Loucy (cell line): ENCODE results near the gene APEX1.
A peak's percentile ranks its signal among the peaks of the same experiment; 100 is the strongest.

Source experiments
- H2AFZ ChIP-seq: fragments of 200-600 bp; sonication (generic); 2 replicates; pipeline ENCODE4 v1.6.0; 2016; ENCODE audit warnings: antibody characterized with exemption, mild to moderate bottlenecking, low read length, moderate library complexity
- H3F3A ChIP-seq: fragments of 200-600 bp; 2 replicates; pipeline ENCODE4 v1.6.0; 2016; ENCODE audit warnings: antibody characterized with exemption, low read depth, mild to moderate bottlenecking
- H3K27me3 ChIP-seq: fragments of 200-600 bp; sonication (generic); 2 replicates; pipeline ENCODE4 v1.6.1; 2014; ENCODE audit warnings: low read length, mild to moderate bottlenecking; ENCODE audit not compliant: insufficient read depth, poor library complexity, severe bottlenecking
- H3K36me3 ChIP-seq: fragments of 200-600 bp; sonication (generic); 2 replicates; pipeline ENCODE4 v1.6.1; 2016; ENCODE audit warnings: low read length; ENCODE audit not compliant: insufficient read depth
- H3K4me1 ChIP-seq: fragments of 200-600 bp; sonication (generic); 2 replicates; pipeline ENCODE4 v1.5.1; 2014; ENCODE audit warnings: low read length, mild to moderate bottlenecking; ENCODE audit not compliant: insufficient read depth, poor library complexity, severe bottlenecking
- H3K4me2 ChIP-seq: fragments of 200-600 bp; sonication (generic); 2 replicates; pipeline ENCODE4 v1.6.0; 2014; ENCODE audit warnings: antibody characterized with exemption, low read length, low read depth, mild to moderate bottlenecking; ENCODE audit not compliant: poor library complexity, severe bottlenecking
- H3K4me3 ChIP-seq: fragments of 200-600 bp; sonication (generic); 2 replicates; pipeline ENCODE4 v1.5.1; 2014; ENCODE audit warnings: low read length, mild to moderate bottlenecking, mixed read lengths; ENCODE audit not compliant: poor library complexity, severe bottlenecking
- H3K79me2 ChIP-seq: fragments of 200-600 bp; sonication (generic); 2 replicates; pipeline ENCODE4 v1.6.1; 2014; ENCODE audit warnings: low read length; ENCODE audit not compliant: insufficient read depth
- H3K9ac ChIP-seq: fragments of 200-600 bp; sonication (generic); 2 replicates; pipeline ENCODE4 v1.6.0; 2014; ENCODE audit warnings: mild to moderate bottlenecking, low read depth, low read length, moderate library complexity; ENCODE audit not compliant: poor library complexity, severe bottlenecking
- H3K9me2 ChIP-seq: fragments of 200-600 bp; sonication (generic); replicated peaks from 2 replicates; pipeline ENCODE4 v1.6.1; 2016; ENCODE audit warnings: low read depth, low read length, mixed read lengths
- H3K9me3 ChIP-seq: fragments of 200-600 bp; sonication (generic); 2 replicates; pipeline ENCODE4 v1.6.1; 2014; ENCODE audit warnings: mild to moderate bottlenecking, antibody characterized with exemption, low read length, low read depth; ENCODE audit not compliant: insufficient read depth
- H4K20me1 ChIP-seq: fragments of 200-600 bp; sonication (generic); 2 replicates; pipeline ENCODE4 v1.6.0; 2014; ENCODE audit warnings: antibody characterized with exemption, low read length, mild to moderate bottlenecking; ENCODE audit not compliant: insufficient read depth, poor library complexity, severe bottlenecking
- CTCF ChIP-seq: fragments of 200-600 bp; sonication (generic); conservative IDR thresholded peaks from 2 replicates; pipeline ENCODE4 v1.5.1; 2014; ENCODE audit warnings: mild to moderate bottlenecking, antibody characterized with exemption, low read length
- EZH2phosphoT487 ChIP-seq: fragments of 200-600 bp; IDR thresholded peaks from 2 replicates; pipeline ENCODE4 v1.6.1; 2018; ENCODE audit warnings: antibody characterized with exemption, mild to moderate bottlenecking, moderate library complexity, borderline replicate concordance

The APEX1 gene

GRCh38 chr14:20476776-20477175 is 21.8 kb downstream of the APEX1 start:
- H3K4me3 ChIP-seq = peak overlapping the region; percentile 37
- no peaks in the 10 kb centered on the region for H3K27me3 ChIP-seq
- H3K9me2 ChIP-seq = no peaks in the 10 kb centered on the region
- H3F3A ChIP-seq = peaks cover 24% of the 10 kb centered on the region
- no peak for TF ChIP-seq CTCF
- TF ChIP-seq EZH2phosphoT487 = no peak
- peak overlapping the region; percentile 58 for H3K4me2 ChIP-seq
- H3K9me3 ChIP-seq = no peaks in the 10 kb centered on the region
- peaks cover 48% of the 10 kb centered on the region for H3K4me1 ChIP-seq
- peaks cover 45% of the 10 kb centered on the region for H3K79me2 ChIP-seq
- peak overlapping the region; percentile 43 for H3K9ac ChIP-seq
- peaks cover 43% of the 10 kb centered on the region for H3K36me3 ChIP-seq
- peaks cover 28% of the 10 kb centered on the region for H4K20me1 ChIP-seq
- H2AFZ ChIP-seq = no peak overlapping the region

- H3K9me2 ChIP-seq = no peaks in the 10 kb centered on the region
- H3K4me3 ChIP-seq = peak overlapping the region; percentile 37
- no peaks in the 10 kb centered on the region for H3K9me3 ChIP-seq
- peaks cover 43% of the 10 kb centered on the region for H3K36me3 ChIP-seq
- H4K20me1 ChIP-seq = peaks cover 22% of the 10 kb centered on the region
- peak overlapping the region; percentile 58 for H3K4me2 ChIP-seq
- peak overlapping the region; percentile 43 for H3K9ac ChIP-seq
- H3K4me1 ChIP-seq = peaks cover 43% of the 10 kb centered on the region
- peaks cover 40% of the 10 kb centered on the region for H3K79me2 ChIP-seq
- TF ChIP-seq CTCF (no peak), EZH2phosphoT487 (no peak)
- H3F3A ChIP-seq = peaks cover 24% of the 10 kb centered on the region
- H2AFZ ChIP-seq = no peak overlapping the region
- H3K27me3 ChIP-seq = no peaks in the 10 kb centered on the region
Observed at GRCh38 chr14:20477211-20477876, 22.3 kb downstream of the APEX1 start.

- H3K4me2 ChIP-seq = no peak overlapping the region
- no peaks in the 10 kb centered on the region for H3K27me3 ChIP-seq
- no peak overlapping the region for H3K4me3 ChIP-seq
- H4K20me1 ChIP-seq = peaks cover 11% of the 10 kb centered on the region
- peaks cover 31% of the 10 kb centered on the region for H3K4me1 ChIP-seq
- peak overlapping the region; percentile 43 for H3K9ac ChIP-seq
- H3K9me2 ChIP-seq = no peaks in the 10 kb centered on the region
- H3K36me3 ChIP-seq = peaks cover 33% of the 10 kb centered on the region
- H3K9me3 ChIP-seq = no peaks in the 10 kb centered on the region
- H2AFZ ChIP-seq = no peak overlapping the region
- TF ChIP-seq CTCF (no peak), EZH2phosphoT487 (no peak)
- peaks cover 24% of the 10 kb centered on the region for H3F3A ChIP-seq
- peaks cover 24% of the 10 kb centered on the region for H3K79me2 ChIP-seq
Observed at GRCh38 chr14:20478894-20479293, 23.9 kb downstream of the APEX1 start.
